Measurements from ENCODE around the gene CDKAL1.
"Not testable (repeated sequence)": the region's sequence is repeated elsewhere in the genome, so short reads cannot be mapped to it uniquely, and the experiment has no call there.

The CDKAL1 gene

GRCh38 chr6:20892365-20892764, 358.1 kb downstream of the CDKAL1 start:
- DNase-seq: no peak

GRCh38 chr6:20893412-20893811, 359.2 kb downstream of the CDKAL1 start:
- DNase-seq: no peak

GRCh38 chr6:20900389-20901160, 366.3 kb downstream of the CDKAL1 start:
- DNase-seq: no peak

- no peak for DNase-seq
Observed at GRCh38 chr6:20905377-20905776, 371.1 kb downstream of the CDKAL1 start.

GRCh38 chr6:20906945-20907344, 372.7 kb downstream of the CDKAL1 start:
- no peak for DNase-seq

GRCh38 chr6:20907486-20908071, 373.3 kb downstream of the CDKAL1 start:
- DNase-seq: no peak

- no peak for DNase-seq
Observed at GRCh38 chr6:20909621-20910020, 375.4 kb downstream of the CDKAL1 start.

GRCh38 chr6:20911712-20912111, 377.5 kb downstream of the CDKAL1 start:
- DNase-seq: peak; percentile 6

- no peak for DNase-seq
Observed at GRCh38 chr6:20915156-20915555, 380.9 kb downstream of the CDKAL1 start.

GRCh38 chr6:20915626-20916025, 381.4 kb downstream of the CDKAL1 start:
- no peak for DNase-seq

- DNase-seq: no peak
Observed at GRCh38 chr6:20916086-20916485, 381.8 kb downstream of the CDKAL1 start.

- DNase-seq: no peak
Observed at GRCh38 chr6:20918868-20919267, 384.6 kb downstream of the CDKAL1 start.

GRCh38 chr6:20919677-20920385, 385.6 kb downstream of the CDKAL1 start:
- no peak for DNase-seq

GRCh38 chr6:20921578-20921977, 387.3 kb downstream of the CDKAL1 start:
- no peak for DNase-seq

GRCh38 chr6:20922743-20923142, 388.5 kb downstream of the CDKAL1 start:
- DNase-seq: no peak

GRCh38 chr6:20924094-20924493, 389.8 kb downstream of the CDKAL1 start:
- DNase-seq: not testable (repeated sequence)

GRCh38 chr6:20924911-20925543, 390.8 kb downstream of the CDKAL1 start:
- no peak for DNase-seq

GRCh38 chr6:20927130-20927860, 393.0 kb downstream of the CDKAL1 start:
- DNase-seq: no peak

GRCh38 chr6:20929283-20929682, 395.0 kb downstream of the CDKAL1 start:
- DNase-seq: no peak

GRCh38 chr6:20931093-20931492, 396.8 kb downstream of the CDKAL1 start:
- no peak for DNase-seq

- DNase-seq: no peak
Observed at GRCh38 chr6:20931772-20932171, 397.5 kb downstream of the CDKAL1 start.

GRCh38 chr6:20932284-20932683, 398.0 kb downstream of the CDKAL1 start:
- no peak for DNase-seq

Data from kidney glomerular epithelial cell (primary cell).